ENCODE data around the gene CUL9. TPM values are rescaled to one million over a fixed set of nuclear protein-coding genes. Genes with fewer than 3 reads are reported as not detected.

The CUL9 gene
- total RNA-seq, 2 donors from 2014 or later: 22.9 to 87.0 TPM

- Histone ChIP-seq H3K36me3 (peaks cover 0 to 7% of the 10 kb centered on the region in 2 donors), H3K27me3 (replicated peaks; ENCODE audit: insufficient read depth) (no peaks in the 10 kb centered on the region), H3K4me3 (no peak overlapping the region), H3K4me1 (replicated peaks) (peaks cover 4% of the 10 kb centered on the region), H3K27ac (no peak overlapping the region), H3K9me3 (no peaks in the 10 kb centered on the region)
- WGBS: 95% methylated on average over 7 of the region's 7 CpGs
- no peak for DNase-seq (ENCODE audit: low spot score)
- intact Hi-C loops (cut with DNase I): no loop called here
- TF ChIP-seq POLR2AphosphoS5 (IDR thresholded peaks at IDR 0.05) (no peak), POLR2A (IDR thresholded peaks at IDR 0.05) (no peak)
- TF ChIP-seq, protein P1, sequence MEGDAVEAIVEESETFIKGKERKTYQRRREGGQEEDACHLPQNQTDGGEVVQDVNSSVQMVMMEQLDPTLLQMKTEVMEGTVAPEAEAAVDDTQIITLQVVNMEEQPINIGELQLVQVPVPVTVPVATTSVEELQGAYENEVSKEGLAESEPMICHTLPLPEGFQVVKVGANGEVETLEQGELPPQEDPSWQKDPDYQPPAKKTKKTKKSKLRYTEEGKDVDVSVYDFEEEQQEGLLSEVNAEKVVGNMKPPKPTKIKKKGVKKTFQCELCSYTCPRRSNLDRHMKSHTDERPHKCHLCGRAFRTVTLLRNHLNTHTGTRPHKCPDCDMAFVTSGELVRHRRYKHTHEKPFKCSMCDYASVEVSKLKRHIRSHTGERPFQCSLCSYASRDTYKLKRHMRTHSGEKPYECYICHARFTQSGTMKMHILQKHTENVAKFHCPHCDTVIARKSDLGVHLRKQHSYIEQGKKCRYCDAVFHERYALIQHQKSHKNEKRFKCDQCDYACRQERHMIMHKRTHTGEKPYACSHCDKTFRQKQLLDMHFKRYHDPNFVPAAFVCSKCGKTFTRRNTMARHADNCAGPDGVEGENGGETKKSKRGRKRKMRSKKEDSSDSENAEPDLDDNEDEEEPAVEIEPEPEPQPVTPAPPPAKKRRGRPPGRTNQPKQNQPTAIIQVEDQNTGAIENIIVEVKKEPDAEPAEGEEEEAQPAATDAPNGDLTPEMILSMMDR (IDR thresholded peaks at IDR 0.05): no peak
Observed at GRCh38 chr6:43187821-43188220, 5.8 kb downstream of the CUL9 start.

GRCh38 chr6:43188426-43188825 is 6.4 kb downstream of the CUL9 start:
- TF ChIP-seq POLR2A (IDR thresholded peaks at IDR 0.05) (no peak), POLR2AphosphoS5 (IDR thresholded peaks at IDR 0.05) (no peak)
- TF ChIP-seq, protein P1 (IDR thresholded peaks at IDR 0.05): no peak
- no peak overlapping the region for H3K4me3 ChIP-seq
- H3K27ac ChIP-seq: no peak overlapping the region
- peaks cover 0 to 7% of the 10 kb centered on the region in 2 donors for H3K36me3 ChIP-seq
- intact Hi-C loops (cut with DNase I): no loop called here
- no peaks in the 10 kb centered on the region for H3K4me1 ChIP-seq (replicated peaks)
- WGBS: 90% methylated on average over 10 of the region's 10 CpGs
- no peaks in the 10 kb centered on the region for H3K9me3 ChIP-seq
- H3K27me3 ChIP-seq (replicated peaks; ENCODE audit: insufficient read depth): no peaks in the 10 kb centered on the region
- DNase-seq (ENCODE audit: low spot score): no peak

DNA sequence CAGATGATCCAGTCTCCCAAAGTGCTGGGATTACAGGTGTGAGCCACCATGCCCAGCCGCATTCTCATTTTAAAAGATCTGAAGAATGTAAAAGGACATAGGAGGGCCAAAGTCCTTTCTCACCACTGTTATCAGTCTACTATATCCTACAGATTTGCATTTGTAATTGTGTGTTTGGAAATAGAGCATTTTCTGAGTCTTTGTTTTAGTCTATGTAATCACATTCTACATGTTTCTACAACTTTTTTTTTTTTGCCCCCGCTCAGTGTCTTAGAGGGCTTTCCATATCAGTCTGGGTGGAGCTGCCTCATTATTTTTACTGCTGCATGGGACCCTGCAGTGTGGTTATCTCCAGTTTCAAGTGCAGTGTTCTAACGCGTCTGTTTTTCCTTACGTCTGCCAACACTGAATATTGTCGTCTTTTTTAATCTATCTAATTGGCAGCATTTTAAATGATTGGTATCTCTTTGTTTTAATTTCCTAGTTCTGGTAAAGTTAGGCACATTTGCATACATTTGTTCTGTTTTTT is 7.8 kb downstream of the CUL9 start:
- no peaks in the 10 kb centered on the region for H3K4me1 ChIP-seq (replicated peaks)
- intact Hi-C loops (cut with DNase I): no loop called here

GRCh38 chr6:43192911-43193310 is 10.9 kb downstream of the CUL9 start:
- Histone ChIP-seq H3K27ac (no peak overlapping the region), H3K4me1 (replicated peaks) (no peaks in the 10 kb centered on the region), H3K4me3 (no peak overlapping the region), H3K9me3 (no peaks in the 10 kb centered on the region), H3K36me3 (peaks cover 0 to 6% of the 10 kb centered on the region in 2 donors), H3K27me3 (replicated peaks; ENCODE audit: insufficient read depth) (no peaks in the 10 kb centered on the region)
- TF ChIP-seq POLR2A (IDR thresholded peaks at IDR 0.05) (no peak), POLR2AphosphoS5 (IDR thresholded peaks at IDR 0.05) (no peak)
- TF ChIP-seq, protein P1 (IDR thresholded peaks at IDR 0.05): no peak
- intact Hi-C loops (cut with DNase I): no loop called here
- 88% methylated on average over 9 of the region's 9 CpGs for WGBS
- DNase-seq (ENCODE audit: low spot score): no peak

More for the DNA sequence above, 7.8 kb downstream of the CUL9 start:
- Histone ChIP-seq H3K4me3 (no peak overlapping the region), H3K9me3 (no peaks in the 10 kb centered on the region), H3K36me3 (peaks cover 0 to 7% of the 10 kb centered on the region in 2 donors), H3K27me3 (replicated peaks; ENCODE audit: insufficient read depth) (no peaks in the 10 kb centered on the region), H3K27ac (no peak overlapping the region)
- 79% methylated on average over 6 of the region's 6 CpGs for whole genome bisulfite sequencing
- no peak for DNase-seq (ENCODE audit: low spot score)
- TF ChIP-seq, protein P1 (IDR thresholded peaks at IDR 0.05): no peak
- no peak for TF ChIP-seq POLR2AphosphoS5 (IDR thresholded peaks at IDR 0.05)

- DNase-seq (ENCODE audit: low spot score): no peak
- H3K36me3 ChIP-seq: peaks cover 0 to 7% of the 10 kb centered on the region in 2 donors
- H3K27me3 ChIP-seq (replicated peaks; ENCODE audit: insufficient read depth): no peaks in the 10 kb centered on the region
- no peak overlapping the region for H3K4me3 ChIP-seq
- H3K4me1 ChIP-seq (replicated peaks): no peaks in the 10 kb centered on the region
- TF ChIP-seq POLR2A (IDR thresholded peaks at IDR 0.05) (no peak), POLR2AphosphoS5 (IDR thresholded peaks at IDR 0.05) (no peak)
- TF ChIP-seq, protein P1 (IDR thresholded peaks at IDR 0.05): no peak
- intact Hi-C loops (cut with DNase I): no loop called here
- no peaks in the 10 kb centered on the region for H3K9me3 ChIP-seq
- WGBS: 92% methylated on average over 5 of the region's 5 CpGs
- no peak overlapping the region for H3K27ac ChIP-seq
Observed at GRCh38 chr6:43193929-43194328, 11.9 kb downstream of the CUL9 start.

All from prostate gland (tissue), 2 donors.